GM23338 (cell line): Measurements from ENCODE around the gene KRT3. TPM values are rescaled to one million over a fixed set of nuclear protein-coding genes. Genes with fewer than 3 reads are reported as not detected.

ENCODE experiments used
- ATAC-seq: fragments of 200-7000 bp; cut with Tn5 transposase; 3 replicates; pipeline ENCODE4 v1.9.1; 2020
- DNase-seq: peaks from one replicate; pipeline ENCODE4 v3.0.0-alpha.2; 2015; ENCODE audit warnings: low spot score
- H2AFZ ChIP-seq: fragments of 200-600 bp; sonication (generic); 2 replicates; pipeline ENCODE4 v1.8.0; 2016; ENCODE audit warnings: antibody characterized with exemption, mild to moderate bottlenecking, moderate library complexity
- H3F3A ChIP-seq: fragments of 200-600 bp; sonication (generic); replicated peaks from 2 replicates; pipeline ENCODE4 v1.8.0; 2017; ENCODE audit warnings: antibody characterized with exemption, mixed run types, low read depth
- H3K27ac ChIP-seq: fragments of 200-600 bp; sonication (generic); 2 replicates; pipeline ENCODE4 v1.6.1; 2016; ENCODE audit warnings: low read depth
- H3K27me3 ChIP-seq: fragments of 200-600 bp; sonication (generic); 2 replicates; pipeline ENCODE4 v1.8.0; 2016; ENCODE audit warnings: mild to moderate bottlenecking, mixed run types, moderate library complexity; ENCODE audit not compliant: insufficient read depth
- H3K36me3 ChIP-seq: fragments of 200-600 bp; sonication (generic); 2 replicates; pipeline ENCODE4 v1.8.0; 2016; ENCODE audit warnings: mild to moderate bottlenecking; ENCODE audit not compliant: insufficient read depth
- H3K4me1 ChIP-seq: fragments of 200-600 bp; sonication (generic); 2 replicates; pipeline ENCODE4 v1.8.0; 2016; ENCODE audit warnings: mild to moderate bottlenecking, moderate library complexity; ENCODE audit not compliant: insufficient read depth
- H3K4me2 ChIP-seq: fragments of 200-600 bp; sonication (generic); 2 replicates; pipeline ENCODE4 v1.7.1; 2017; ENCODE audit warnings: mixed run types
- H3K4me3 ChIP-seq: fragments of 200-600 bp; sonication (generic); 2 replicates; pipeline ENCODE4 v1.6.1; 2016; ENCODE audit warnings: mixed run types
- H3K79me2 ChIP-seq: fragments of 200-600 bp; sonication (generic); replicated peaks from 2 replicates; pipeline ENCODE4 v1.8.0; 2017; ENCODE audit warnings: mild to moderate bottlenecking; ENCODE audit not compliant: insufficient read depth
- H3K9me2 ChIP-seq: fragments of 200-600 bp; sonication (generic); 2 replicates; pipeline ENCODE4 v1.8.0; 2017; ENCODE audit not compliant: insufficient read depth
- H4K20me1 ChIP-seq: fragments of 200-600 bp; sonication (generic); replicated peaks from 2 replicates; pipeline ENCODE4 v1.8.0; 2017; ENCODE audit warnings: mild to moderate bottlenecking; ENCODE audit not compliant: insufficient read depth
- H3K27ac Mint-ChIP-seq: 2 replicates; pipeline ENCODE4 v1.8.0; 2020; ENCODE audit warnings: inconsistent platforms, mild to moderate bottlenecking, moderate library complexity, mixed read lengths
- H3K27me3 Mint-ChIP-seq: 3 replicates; pipeline ENCODE4 v1.8.0; 2022; ENCODE audit warnings: low read depth, mild to moderate bottlenecking, moderate library complexity, mixed read lengths, inconsistent platforms; ENCODE audit not compliant: insufficient read depth, poor library complexity
- H3K36me3 Mint-ChIP-seq: 3 replicates; pipeline ENCODE4 v1.8.0; 2021; ENCODE audit warnings: low read depth, mild to moderate bottlenecking, inconsistent platforms, moderate library complexity, mixed read lengths
- H3K4me1 Mint-ChIP-seq: 3 replicates; pipeline ENCODE4 v1.8.0; 2020; ENCODE audit warnings: mild to moderate bottlenecking, inconsistent platforms, mixed read lengths
- H3K4me3 Mint-ChIP-seq: 3 replicates; pipeline ENCODE4 v1.8.0; 2021; ENCODE audit warnings: moderate library complexity, mild to moderate bottlenecking, inconsistent platforms, mixed read lengths
- H3K9me3 Mint-ChIP-seq: 3 replicates; pipeline ENCODE4 v1.8.0; 2020; ENCODE audit warnings: moderate library complexity, mild to moderate bottlenecking, inconsistent platforms, mixed read lengths
- EZH2 ChIP-seq: fragments of 200-600 bp; sonication (generic); IDR thresholded peaks from one replicate; pipeline ENCODE4 v1.8.0; 2017; ENCODE audit warnings: antibody characterized with exemption, mild to moderate bottlenecking, low read depth; ENCODE audit not compliant: unreplicated experiment
- JUNB ChIP-seq: IDR thresholded peaks from one replicate; pipeline ENCODE4 v1.6.1; 2016; ENCODE audit warnings: antibody characterized with exemption; ENCODE audit not compliant: unreplicated experiment
- NANOG ChIP-seq: IDR thresholded peaks from 2 replicates; pipeline ENCODE4 v1.6.1; 2016; ENCODE audit warnings: antibody characterized with exemption, borderline replicate concordance
- POLR2AphosphoS5 ChIP-seq: IDR thresholded peaks from 2 replicates; pipeline ENCODE4 v1.6.1; 2016; ENCODE audit warnings: antibody characterized with exemption, low read depth
- STAT1 ChIP-seq: IDR thresholded peaks from one replicate; pipeline ENCODE4 v1.6.1; 2016; ENCODE audit warnings: antibody characterized with exemption; ENCODE audit not compliant: unreplicated experiment
- ZNF114 ChIP-seq: fragments of 250-450 bp; sonication (Bioruptor Pico); IDR thresholded peaks from 2 replicates; pipeline ENCODE4 v1.5.0; 2020; ENCODE audit warnings: mild to moderate bottlenecking, moderate library complexity
- ZNF331 ChIP-seq: fragments of 250-450 bp; sonication (Bioruptor Pico); IDR thresholded peaks from 2 replicates; pipeline ENCODE4 v1.5.0; 2020; ENCODE audit warnings: low read depth, mild to moderate bottlenecking, moderate library complexity
- polyA plus RNA-seq: library from polyadenylated mRNA; unstranded; fragments of >200 nt; fragmentation: Nextera tagmentation; extraction: Ambion mirVana; gene quantifications from 2 replicates; pipeline ENCODE4 v1.2.1, GENCODE V29; 2016
- total RNA-seq: library from RNA; depleted of rRNA; stranded (reverse); fragments of >200 nt; shearing (Covaris generic); gene quantifications from 2 replicates; pipeline ENCODE4 v1.2.3, GENCODE V29; 2014
- TF ChIP-seq, protein P1 (sequence below): IDR thresholded peaks from one replicate; pipeline ENCODE4 v1.6.1; 2018; ENCODE audit warnings: antibody characterized with exemption; ENCODE audit not compliant: unreplicated experiment
- TF ChIP-seq, protein P2 (sequence below), 2 experiments: fragments of 200-600 bp in 1 of 2; sonication (generic) in 1 of 2; conservative IDR thresholded peaks; 2 replicates each; pipeline versions ENCODE4 v1.5.1 to v1.6.1; 2016 to 2017; ENCODE audit warnings: antibody characterized with exemption in 2 of 2, low read depth in 2 of 2, mild to moderate bottlenecking in 2 of 2, moderate library complexity in 1 of 2
- TF ChIP-seq, protein P3 (sequence below): fragments of 250-450 bp; sonication (Bioruptor Pico); IDR thresholded peaks from 2 replicates; pipeline ENCODE4 v1.5.0; 2020; ENCODE audit warnings: mild to moderate bottlenecking, moderate library complexity
- TF ChIP-seq, protein P4 (sequence below): IDR thresholded peaks from 2 replicates; pipeline ENCODE4 v1.6.1; 2016; ENCODE audit warnings: antibody characterized with exemption

The KRT3 gene
- total and polyA plus RNA-seq, 2 experiments from 2014 or later = not detected

DNA sequence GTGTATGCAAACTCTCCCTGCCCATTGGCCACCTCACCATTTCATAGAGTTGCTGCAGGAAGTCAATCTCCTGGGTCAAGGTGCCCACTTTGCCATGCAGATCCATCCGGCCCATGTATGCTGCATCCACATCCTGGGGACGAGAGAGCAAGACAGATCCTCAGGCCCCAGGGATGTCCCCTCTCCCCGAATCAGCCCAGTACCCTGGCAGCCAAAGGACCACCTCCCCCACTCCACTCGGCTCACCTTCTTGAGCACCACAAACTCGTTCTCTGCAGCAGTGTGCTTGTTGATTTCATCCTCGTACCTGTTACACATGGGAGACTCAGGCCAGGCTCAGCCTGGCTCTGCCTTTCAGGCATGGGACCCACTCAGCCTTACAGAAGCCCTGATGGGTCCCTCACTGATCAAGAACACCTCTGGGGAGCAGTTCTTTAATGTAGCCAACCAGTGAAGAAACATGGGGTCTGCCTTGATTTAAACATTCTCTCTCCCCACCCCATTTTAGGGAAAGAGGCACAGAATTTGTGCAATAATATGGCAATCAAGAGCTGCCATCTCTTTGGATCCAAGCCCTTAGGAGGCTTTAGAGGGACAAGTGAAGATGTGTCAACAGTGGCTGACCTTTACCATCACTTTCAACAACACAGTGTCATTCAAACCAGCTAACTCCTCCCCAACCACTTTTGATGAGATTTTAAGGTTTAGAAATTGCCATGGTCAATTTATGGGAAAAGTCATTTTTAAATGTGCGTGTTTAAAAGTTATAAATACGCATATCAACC lies 34.3 kb upstream of the KRT3 start:
- H3K9me2 ChIP-seq = peaks cover 13% of the 10 kb centered on the region; the same call in 1 of the 2 replicates
- Mint-ChIP-seq H3K9me3 (no peaks in the 10 kb centered on the region; the same call in 1 of the 3 replicates), H3K27ac (no peak overlapping the region), H3K36me3 (no peaks in the 10 kb centered on the region), H3K4me1 (no peaks in the 10 kb centered on the region; the same call in 1 of the 3 replicates), H3K4me3 (no peak overlapping the region), H3K27me3 (peaks cover 6% of the 10 kb centered on the region)
- no peak overlapping the region for H3K4me2 ChIP-seq
- H3F3A ChIP-seq = no peaks in the 10 kb centered on the region
- H3K36me3 ChIP-seq = no peaks in the 10 kb centered on the region
- no peak for TF ChIP-seq JUNB
- TF ChIP-seq, protein P1, sequence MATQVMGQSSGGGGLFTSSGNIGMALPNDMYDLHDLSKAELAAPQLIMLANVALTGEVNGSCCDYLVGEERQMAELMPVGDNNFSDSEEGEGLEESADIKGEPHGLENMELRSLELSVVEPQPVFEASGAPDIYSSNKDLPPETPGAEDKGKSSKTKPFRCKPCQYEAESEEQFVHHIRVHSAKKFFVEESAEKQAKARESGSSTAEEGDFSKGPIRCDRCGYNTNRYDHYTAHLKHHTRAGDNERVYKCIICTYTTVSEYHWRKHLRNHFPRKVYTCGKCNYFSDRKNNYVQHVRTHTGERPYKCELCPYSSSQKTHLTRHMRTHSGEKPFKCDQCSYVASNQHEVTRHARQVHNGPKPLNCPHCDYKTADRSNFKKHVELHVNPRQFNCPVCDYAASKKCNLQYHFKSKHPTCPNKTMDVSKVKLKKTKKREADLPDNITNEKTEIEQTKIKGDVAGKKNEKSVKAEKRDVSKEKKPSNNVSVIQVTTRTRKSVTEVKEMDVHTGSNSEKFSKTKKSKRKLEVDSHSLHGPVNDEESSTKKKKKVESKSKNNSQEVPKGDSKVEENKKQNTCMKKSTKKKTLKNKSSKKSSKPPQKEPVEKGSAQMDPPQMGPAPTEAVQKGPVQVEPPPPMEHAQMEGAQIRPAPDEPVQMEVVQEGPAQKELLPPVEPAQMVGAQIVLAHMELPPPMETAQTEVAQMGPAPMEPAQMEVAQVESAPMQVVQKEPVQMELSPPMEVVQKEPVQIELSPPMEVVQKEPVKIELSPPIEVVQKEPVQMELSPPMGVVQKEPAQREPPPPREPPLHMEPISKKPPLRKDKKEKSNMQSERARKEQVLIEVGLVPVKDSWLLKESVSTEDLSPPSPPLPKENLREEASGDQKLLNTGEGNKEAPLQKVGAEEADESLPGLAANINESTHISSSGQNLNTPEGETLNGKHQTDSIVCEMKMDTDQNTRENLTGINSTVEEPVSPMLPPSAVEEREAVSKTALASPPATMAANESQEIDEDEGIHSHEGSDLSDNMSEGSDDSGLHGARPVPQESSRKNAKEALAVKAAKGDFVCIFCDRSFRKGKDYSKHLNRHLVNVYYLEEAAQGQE = no peak
- TF ChIP-seq EZH2 = no peak
- no peak for TF ChIP-seq STAT1
- TF ChIP-seq ZNF331 (CRISPR knock-in tag) = no peak
- no peak for TF ChIP-seq POLR2AphosphoS5
- TF ChIP-seq, protein P2, sequence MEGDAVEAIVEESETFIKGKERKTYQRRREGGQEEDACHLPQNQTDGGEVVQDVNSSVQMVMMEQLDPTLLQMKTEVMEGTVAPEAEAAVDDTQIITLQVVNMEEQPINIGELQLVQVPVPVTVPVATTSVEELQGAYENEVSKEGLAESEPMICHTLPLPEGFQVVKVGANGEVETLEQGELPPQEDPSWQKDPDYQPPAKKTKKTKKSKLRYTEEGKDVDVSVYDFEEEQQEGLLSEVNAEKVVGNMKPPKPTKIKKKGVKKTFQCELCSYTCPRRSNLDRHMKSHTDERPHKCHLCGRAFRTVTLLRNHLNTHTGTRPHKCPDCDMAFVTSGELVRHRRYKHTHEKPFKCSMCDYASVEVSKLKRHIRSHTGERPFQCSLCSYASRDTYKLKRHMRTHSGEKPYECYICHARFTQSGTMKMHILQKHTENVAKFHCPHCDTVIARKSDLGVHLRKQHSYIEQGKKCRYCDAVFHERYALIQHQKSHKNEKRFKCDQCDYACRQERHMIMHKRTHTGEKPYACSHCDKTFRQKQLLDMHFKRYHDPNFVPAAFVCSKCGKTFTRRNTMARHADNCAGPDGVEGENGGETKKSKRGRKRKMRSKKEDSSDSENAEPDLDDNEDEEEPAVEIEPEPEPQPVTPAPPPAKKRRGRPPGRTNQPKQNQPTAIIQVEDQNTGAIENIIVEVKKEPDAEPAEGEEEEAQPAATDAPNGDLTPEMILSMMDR (conservative IDR thresholded peaks at IDR 0.05; ENCODE audit: low read depth in 2 of 2) = no peak
- no peak for TF ChIP-seq ZNF114 (CRISPR knock-in tag)
- TF ChIP-seq, protein P3, sequence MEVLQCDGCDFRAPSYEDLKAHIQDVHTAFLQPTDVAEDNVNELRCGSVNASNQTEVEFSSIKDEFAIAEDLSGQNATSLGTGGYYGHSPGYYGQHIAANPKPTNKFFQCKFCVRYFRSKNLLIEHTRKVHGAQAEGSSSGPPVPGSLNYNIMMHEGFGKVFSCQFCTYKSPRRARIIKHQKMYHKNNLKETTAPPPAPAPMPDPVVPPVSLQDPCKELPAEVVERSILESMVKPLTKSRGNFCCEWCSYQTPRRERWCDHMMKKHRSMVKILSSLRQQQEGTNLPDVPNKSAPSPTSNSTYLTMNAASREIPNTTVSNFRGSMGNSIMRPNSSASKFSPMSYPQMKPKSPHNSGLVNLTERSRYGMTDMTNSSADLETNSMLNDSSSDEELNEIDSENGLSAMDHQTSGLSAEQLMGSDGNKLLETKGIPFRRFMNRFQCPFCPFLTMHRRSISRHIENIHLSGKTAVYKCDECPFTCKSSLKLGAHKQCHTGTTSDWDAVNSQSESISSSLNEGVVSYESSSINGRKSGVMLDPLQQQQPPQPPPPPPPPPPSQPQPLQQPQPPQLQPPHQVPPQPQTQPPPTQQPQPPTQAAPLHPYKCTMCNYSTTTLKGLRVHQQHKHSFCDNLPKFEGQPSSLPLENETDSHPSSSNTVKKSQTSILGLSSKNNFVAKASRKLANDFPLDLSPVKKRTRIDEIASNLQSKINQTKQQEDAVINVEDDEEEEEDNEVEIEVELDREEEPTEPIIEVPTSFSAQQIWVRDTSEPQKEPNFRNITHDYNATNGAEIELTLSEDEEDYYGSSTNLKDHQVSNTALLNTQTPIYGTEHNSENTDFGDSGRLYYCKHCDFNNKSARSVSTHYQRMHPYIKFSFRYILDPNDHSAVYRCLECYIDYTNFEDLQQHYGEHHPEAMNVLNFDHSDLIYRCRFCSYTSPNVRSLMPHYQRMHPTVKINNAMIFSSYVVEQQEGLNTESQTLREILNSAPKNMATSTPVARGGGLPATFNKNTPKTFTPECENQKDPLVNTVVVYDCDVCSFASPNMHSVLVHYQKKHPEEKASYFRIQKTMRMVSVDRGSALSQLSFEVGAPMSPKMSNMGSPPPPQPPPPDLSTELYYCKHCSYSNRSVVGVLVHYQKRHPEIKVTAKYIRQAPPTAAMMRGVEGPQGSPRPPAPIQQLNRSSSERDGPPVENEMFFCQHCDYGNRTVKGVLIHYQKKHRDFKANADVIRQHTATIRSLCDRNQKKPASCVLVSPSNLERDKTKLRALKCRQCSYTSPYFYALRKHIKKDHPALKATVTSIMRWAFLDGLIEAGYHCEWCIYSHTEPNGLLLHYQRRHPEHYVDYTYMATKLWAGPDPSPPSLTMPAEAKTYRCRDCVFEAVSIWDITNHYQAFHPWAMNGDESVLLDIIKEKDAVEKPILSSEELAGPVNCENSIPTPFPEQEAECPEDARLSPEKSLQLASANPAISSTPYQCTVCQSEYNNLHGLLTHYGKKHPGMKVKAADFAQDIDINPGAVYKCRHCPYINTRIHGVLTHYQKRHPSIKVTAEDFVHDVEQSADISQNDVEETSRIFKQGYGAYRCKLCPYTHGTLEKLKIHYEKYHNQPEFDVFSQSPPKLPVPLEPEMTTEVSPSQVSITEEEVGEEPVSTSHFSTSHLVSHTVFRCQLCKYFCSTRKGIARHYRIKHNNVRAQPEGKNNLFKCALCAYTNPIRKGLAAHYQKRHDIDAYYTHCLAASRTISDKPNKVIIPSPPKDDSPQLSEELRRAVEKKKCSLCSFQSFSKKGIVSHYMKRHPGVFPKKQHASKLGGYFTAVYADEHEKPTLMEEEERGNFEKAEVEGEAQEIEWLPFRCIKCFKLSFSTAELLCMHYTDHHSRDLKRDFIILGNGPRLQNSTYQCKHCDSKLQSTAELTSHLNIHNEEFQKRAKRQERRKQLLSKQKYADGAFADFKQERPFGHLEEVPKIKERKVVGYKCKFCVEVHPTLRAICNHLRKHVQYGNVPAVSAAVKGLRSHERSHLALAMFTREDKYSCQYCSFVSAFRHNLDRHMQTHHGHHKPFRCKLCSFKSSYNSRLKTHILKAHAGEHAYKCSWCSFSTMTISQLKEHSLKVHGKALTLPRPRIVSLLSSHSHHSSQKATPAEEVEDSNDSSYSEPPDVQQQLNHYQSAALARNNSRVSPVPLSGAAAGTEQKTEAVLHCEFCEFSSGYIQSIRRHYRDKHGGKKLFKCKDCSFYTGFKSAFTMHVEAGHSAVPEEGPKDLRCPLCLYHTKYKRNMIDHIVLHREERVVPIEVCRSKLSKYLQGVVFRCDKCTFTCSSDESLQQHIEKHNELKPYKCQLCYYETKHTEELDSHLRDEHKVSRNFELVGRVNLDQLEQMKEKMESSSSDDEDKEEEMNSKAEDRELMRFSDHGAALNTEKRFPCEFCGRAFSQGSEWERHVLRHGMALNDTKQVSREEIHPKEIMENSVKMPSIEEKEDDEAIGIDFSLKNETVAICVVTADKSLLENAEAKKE = no peak
- no peak for TF ChIP-seq NANOG
- TF ChIP-seq, protein P4, sequence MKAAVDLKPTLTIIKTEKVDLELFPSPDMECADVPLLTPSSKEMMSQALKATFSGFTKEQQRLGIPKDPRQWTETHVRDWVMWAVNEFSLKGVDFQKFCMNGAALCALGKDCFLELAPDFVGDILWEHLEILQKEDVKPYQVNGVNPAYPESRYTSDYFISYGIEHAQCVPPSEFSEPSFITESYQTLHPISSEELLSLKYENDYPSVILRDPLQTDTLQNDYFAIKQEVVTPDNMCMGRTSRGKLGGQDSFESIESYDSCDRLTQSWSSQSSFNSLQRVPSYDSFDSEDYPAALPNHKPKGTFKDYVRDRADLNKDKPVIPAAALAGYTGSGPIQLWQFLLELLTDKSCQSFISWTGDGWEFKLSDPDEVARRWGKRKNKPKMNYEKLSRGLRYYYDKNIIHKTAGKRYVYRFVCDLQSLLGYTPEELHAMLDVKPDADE = no peak
- no peaks in the 10 kb centered on the region for H3K4me1 ChIP-seq
- ATAC-seq (no peak), DNase-seq (no peak)
- no peaks in the 10 kb centered on the region for H3K27me3 ChIP-seq
- H3K4me3 ChIP-seq = no peak overlapping the region
- no peaks in the 10 kb centered on the region for H4K20me1 ChIP-seq
- H2AFZ ChIP-seq = no peak overlapping the region
- H3K79me2 ChIP-seq = no peaks in the 10 kb centered on the region
- no peak overlapping the region for H3K27ac ChIP-seq
